Glutamatergic neuron (in vitro differentiated cells): Measurements from ENCODE around the gene ARF1. TPM values are rescaled to one million over a fixed set of nuclear protein-coding genes. Genes with fewer than 3 reads are reported as not detected.

ENCODE experiments used
- DNase-seq: peaks from one replicate; pipeline ENCODE4 v3.0.0; 2022
- H3K27ac Mint-ChIP-seq: one replicate; pipeline ENCODE4 v1.8.0; 2020; ENCODE audit warnings: mild to moderate bottlenecking, mixed read lengths, inconsistent platforms; ENCODE audit not compliant: unreplicated experiment
- H3K27me3 Mint-ChIP-seq: one replicate; pipeline ENCODE4 v1.8.0; 2020; ENCODE audit warnings: mild to moderate bottlenecking, moderate library complexity, mixed read lengths, inconsistent platforms; ENCODE audit not compliant: unreplicated experiment
- H3K36me3 Mint-ChIP-seq: one replicate; pipeline ENCODE4 v1.8.0; 2020; ENCODE audit warnings: mild to moderate bottlenecking, mixed read lengths, inconsistent platforms; ENCODE audit not compliant: unreplicated experiment
- H3K4me1 Mint-ChIP-seq: one replicate; pipeline ENCODE4 v1.8.0; 2020; ENCODE audit warnings: mild to moderate bottlenecking, low read depth, mixed read lengths, inconsistent platforms; ENCODE audit not compliant: unreplicated experiment
- H3K4me3 Mint-ChIP-seq: one replicate; pipeline ENCODE4 v1.8.0; 2020; ENCODE audit warnings: mild to moderate bottlenecking, mixed read lengths, inconsistent platforms; ENCODE audit not compliant: unreplicated experiment
- H3K9me3 Mint-ChIP-seq: one replicate; pipeline ENCODE4 v1.8.0; 2020; ENCODE audit warnings: mild to moderate bottlenecking, moderate library complexity, mixed read lengths, inconsistent platforms; ENCODE audit not compliant: unreplicated experiment
- CTCF ChIP-seq: fragments of 200-600 bp; sonication (generic); IDR thresholded peaks from one replicate; pipeline ENCODE4 v1.5.0; 2021; ENCODE audit not compliant: partially characterized antibody, unreplicated experiment
- total RNA-seq: library from RNA; stranded (reverse); fragmentation: NEBNext Ultra II Directional; extraction: Animal tissue kit (Norgen Biotek cat#: 25700); gene quantifications from one replicate; pipeline ENCODE4 v1.2.1, GENCODE V29; 2021; ENCODE audit not compliant: unreplicated experiment

ARF1 gene
- total RNA-seq, 1 donor from 2014 or later, result 222 TPM

GRCh38 chr1:228142701-228143136 lies 60.2 kb downstream of the ARF1 start:
- no peak for TF ChIP-seq CTCF
- Mint-ChIP-seq H3K27me3 (peaks cover 14% of the 10 kb centered on the region), H3K36me3 (no peaks in the 10 kb centered on the region), H3K9me3 (peaks cover 14% of the 10 kb centered on the region), H3K4me3 (no peak overlapping the region), H3K4me1 (peaks cover 12% of the 10 kb centered on the region), H3K27ac (no peak overlapping the region)
- no peak for DNase-seq

GRCh38 chr1:228143480-228144192 lies 61.1 kb downstream of the ARF1 start:
- Mint-ChIP-seq H3K9me3 (peaks cover 14% of the 10 kb centered on the region), H3K36me3 (no peaks in the 10 kb centered on the region), H3K27me3 (peaks cover 14% of the 10 kb centered on the region), H3K4me3 (peak overlapping the region; percentile 61), H3K4me1 (peaks cover 12% of the 10 kb centered on the region), H3K27ac (peak overlapping the region; percentile 55)
- DNase-seq, result no peak
- TF ChIP-seq CTCF, result no peak

- Mint-ChIP-seq H3K4me1 (peaks cover 12% of the 10 kb centered on the region), H3K9me3 (peaks cover 14% of the 10 kb centered on the region), H3K4me3 (no peak overlapping the region), H3K27ac (no peak overlapping the region), H3K27me3 (peaks cover 13% of the 10 kb centered on the region), H3K36me3 (no peaks in the 10 kb centered on the region)
- DNase-seq, result no peak
- no peak for TF ChIP-seq CTCF
Measured at GRCh38 chr1:228144193-228144992, 61.9 kb downstream of the ARF1 start.

GRCh38 chr1:228144993-228145343 lies 62.5 kb downstream of the ARF1 start:
- Mint-ChIP-seq H3K27ac (no peak overlapping the region), H3K4me3 (no peak overlapping the region), H3K9me3 (peaks cover 9% of the 10 kb centered on the region), H3K27me3 (peaks cover 7% of the 10 kb centered on the region), H3K36me3 (no peaks in the 10 kb centered on the region), H3K4me1 (peaks cover 12% of the 10 kb centered on the region)
- no peak for DNase-seq
- no peak for TF ChIP-seq CTCF
